Activated naive CD8-positive, alpha-beta T cell treated with anti-CD3 and anti-CD28 coated beads for 36 hours (primary cell): Measurements from ENCODE around the gene URGCP. TPM values are rescaled to one million over a fixed set of nuclear protein-coding genes. Genes with fewer than 3 reads are reported as not detected.
"Not testable (repeated sequence)": the region's sequence is repeated elsewhere in the genome, so short reads cannot be mapped to it uniquely, and the experiment has no call there.

Experiments
- DNase-seq: peaks from one replicate; pipeline ENCODE4 v3.0.0; 2021
- H3K27ac Mint-ChIP-seq: one replicate; pipeline ENCODE4 v1.8.0; 2022; ENCODE audit warnings: mild to moderate bottlenecking, moderate library complexity, mixed read lengths
- H3K27me3 Mint-ChIP-seq: one replicate; pipeline ENCODE4 v1.8.0; 2022; ENCODE audit warnings: mild to moderate bottlenecking, mixed read lengths
- H3K36me3 Mint-ChIP-seq: one replicate; pipeline ENCODE4 v1.8.0; 2021; ENCODE audit warnings: mild to moderate bottlenecking, mixed read lengths
- H3K4me1 Mint-ChIP-seq: one replicate; pipeline ENCODE4 v1.8.0; 2021; ENCODE audit warnings: mixed read lengths
- H3K4me3 Mint-ChIP-seq: one replicate; pipeline ENCODE4 v1.8.0; 2022; ENCODE audit warnings: mild to moderate bottlenecking, moderate library complexity, mixed read lengths
- H3K9me3 Mint-ChIP-seq: one replicate; pipeline ENCODE4 v1.8.0; 2022; ENCODE audit warnings: mixed read lengths
- total RNA-seq, 2 experiments: library from RNA; stranded (reverse); gene quantifications; one replicate each; pipeline ENCODE4 v1.2.3, GENCODE V29; 2021

Gene URGCP
- total RNA-seq, 2 experiments from 2014 or later, result 24.3 to 26.1 TPM

- Mint-ChIP-seq H3K4me3 (no peak overlapping the region), H3K4me1 (peaks cover 15% of the 10 kb centered on the region), H3K9me3 (peaks cover 5% of the 10 kb centered on the region), H3K36me3 (peaks cover 21% of the 10 kb centered on the region), H3K27ac (no peak overlapping the region), H3K27me3 (no peaks in the 10 kb centered on the region)
- DNase-seq, result no peak
These were observed 23.4 kb upstream of the URGCP start for GRCh38 chr7:43929529-43930457.

GRCh38 chr7:43927810-43928209 is 21.4 kb upstream of the URGCP start:
- Mint-ChIP-seq H3K4me1 (peaks cover 20% of the 10 kb centered on the region), H3K36me3 (peaks cover 26% of the 10 kb centered on the region)

GRCh38 chr7:43926798-43927123 is 20.4 kb upstream of the URGCP start:
- Mint-ChIP-seq H3K27me3 (no peaks in the 10 kb centered on the region), H3K4me3 (peak overlapping the region; percentile 90), H3K4me1 (peaks cover 21% of the 10 kb centered on the region), H3K9me3 (peaks cover 7% of the 10 kb centered on the region), H3K36me3 (peaks cover 26% of the 10 kb centered on the region), H3K27ac (peak overlapping the region; percentile 87)
- no peak for DNase-seq

More at GRCh38 chr7:43927810-43928209, 21.4 kb upstream of the URGCP start:
- H3K4me3 Mint-ChIP-seq, result no peak overlapping the region
- no peak overlapping the region for H3K27ac Mint-ChIP-seq
- no peak for DNase-seq
- peaks cover 7% of the 10 kb centered on the region for H3K9me3 Mint-ChIP-seq
- no peaks in the 10 kb centered on the region for H3K27me3 Mint-ChIP-seq

- Mint-ChIP-seq H3K4me3 (peak within 1 kb of the TSS; percentile 90), H3K9me3 (peaks cover 7% of the 10 kb centered on the region), H3K4me1 (peaks cover 21% of the 10 kb centered on the region), H3K27ac (peak within 1 kb of the TSS; percentile 87), H3K36me3 (peaks cover 26% of the 10 kb centered on the region), H3K27me3 (no peaks in the 10 kb centered on the region)
- peak; percentile 91 for DNase-seq
These were observed 19.8 kb upstream of the URGCP start, which contains the start of gene UBE2D4 for GRCh38 chr7:43925984-43926797. TSS of gene UBE2D4 (plus strand) at chr7:43926436. CDS start at chr7:43926533, 97 bp downstream.

- peaks cover 23% of the 10 kb centered on the region for H3K36me3 Mint-ChIP-seq
- H3K27me3 Mint-ChIP-seq, result no peaks in the 10 kb centered on the region
- peaks cover 3% of the 10 kb centered on the region for H3K9me3 Mint-ChIP-seq
- DNase-seq, result no peak
- no peak overlapping the region for H3K4me3 Mint-ChIP-seq
- H3K27ac Mint-ChIP-seq, result no peak overlapping the region
- peaks cover 18% of the 10 kb centered on the region for H3K4me1 Mint-ChIP-seq
These were observed 16.3 kb upstream of the URGCP start for GRCh38 chr7:43922726-43923125.

- H3K9me3 Mint-ChIP-seq, result peaks cover 2% of the 10 kb centered on the region
- no peaks in the 10 kb centered on the region for H3K27me3 Mint-ChIP-seq
- no peak overlapping the region for H3K27ac Mint-ChIP-seq
- peaks cover 12% of the 10 kb centered on the region for H3K4me1 Mint-ChIP-seq
- DNase-seq, result no peak
- peaks cover 21% of the 10 kb centered on the region for H3K36me3 Mint-ChIP-seq
- no peak overlapping the region for H3K4me3 Mint-ChIP-seq
These were observed 15.0 kb upstream of the URGCP start for GRCh38 chr7:43921423-43921822.

GRCh38 chr7:43915907-43916306 is 9.5 kb upstream of the URGCP start:
- H3K4me1 Mint-ChIP-seq, result peaks cover 2% of the 10 kb centered on the region
- no peaks in the 10 kb centered on the region for H3K27me3 Mint-ChIP-seq
- no peak for DNase-seq
- no peaks in the 10 kb centered on the region for H3K9me3 Mint-ChIP-seq
- no peak overlapping the region for H3K4me3 Mint-ChIP-seq
- no peak overlapping the region for H3K27ac Mint-ChIP-seq
- H3K36me3 Mint-ChIP-seq, result peaks cover 12% of the 10 kb centered on the region

- H3K27ac Mint-ChIP-seq, result no peak overlapping the region
- H3K4me1 Mint-ChIP-seq, result peaks cover 2% of the 10 kb centered on the region
- no peaks in the 10 kb centered on the region for H3K27me3 Mint-ChIP-seq
- no peak overlapping the region for H3K4me3 Mint-ChIP-seq
- no peaks in the 10 kb centered on the region for H3K9me3 Mint-ChIP-seq
- DNase-seq, result no peak
- peaks cover 12% of the 10 kb centered on the region for H3K36me3 Mint-ChIP-seq
These were observed 8.4 kb upstream of the URGCP start for GRCh38 chr7:43914795-43915194.

GRCh38 chr7:43905956-43906330 is 453 bp downstream of the URGCP start:
- Mint-ChIP-seq H3K27me3 (no peaks in the 10 kb centered on the region), H3K27ac (peak overlapping the region; percentile 91), H3K36me3 (peaks cover 6% of the 10 kb centered on the region), H3K4me3 (peak overlapping the region; percentile 90), H3K9me3 (no peaks in the 10 kb centered on the region), H3K4me1 (peaks cover 40% of the 10 kb centered on the region)
- DNase-seq, result peak; percentile 34

- peak overlapping the region; percentile 91 for H3K27ac Mint-ChIP-seq
- no peaks in the 10 kb centered on the region for H3K9me3 Mint-ChIP-seq
- peaks cover 40% of the 10 kb centered on the region for H3K4me1 Mint-ChIP-seq
- H3K36me3 Mint-ChIP-seq, result peaks cover 4% of the 10 kb centered on the region
- no peaks in the 10 kb centered on the region for H3K27me3 Mint-ChIP-seq
- peak overlapping the region; percentile 90 for H3K4me3 Mint-ChIP-seq
- no peak for DNase-seq
These were observed 1.0 kb downstream of the URGCP start for GRCh38 chr7:43905209-43905946.

- peaks cover 40% of the 10 kb centered on the region for H3K4me1 Mint-ChIP-seq
- no peak for DNase-seq
- H3K36me3 Mint-ChIP-seq, result peaks cover 4% of the 10 kb centered on the region
- no peaks in the 10 kb centered on the region for H3K27me3 Mint-ChIP-seq
- peak overlapping the region; percentile 90 for H3K4me3 Mint-ChIP-seq
- H3K27ac Mint-ChIP-seq, result no peak overlapping the region
- H3K9me3 Mint-ChIP-seq, result no peaks in the 10 kb centered on the region
These were observed 1.7 kb downstream of the URGCP start for GRCh38 chr7:43904533-43905208.

- no peak for DNase-seq
- Mint-ChIP-seq H3K27me3 (no peaks in the 10 kb centered on the region), H3K4me3 (no peak overlapping the region), H3K27ac (no peak overlapping the region), H3K9me3 (no peaks in the 10 kb centered on the region), H3K36me3 (peaks cover 4% of the 10 kb centered on the region), H3K4me1 (peaks cover 43% of the 10 kb centered on the region)
These were observed 3.8 kb downstream of the URGCP start for GRCh38 chr7:43902542-43903054.

GRCh38 chr7:43898571-43898970 is 7.8 kb downstream of the URGCP start:
- H3K9me3 Mint-ChIP-seq, H3K4me3 Mint-ChIP-seq, DNase-seq, H3K27me3 Mint-ChIP-seq, H3K27ac Mint-ChIP-seq: not testable (repeated sequence)
- Mint-ChIP-seq H3K4me1 (peaks cover 28% of the 10 kb centered on the region), H3K36me3 (peaks cover 18% of the 10 kb centered on the region)

GRCh38 chr7:43895847-43896415 is 10.5 kb downstream of the URGCP start:
- Mint-ChIP-seq H3K9me3 (no peaks in the 10 kb centered on the region), H3K36me3 (peaks cover 16% of the 10 kb centered on the region), H3K27me3 (no peaks in the 10 kb centered on the region), H3K4me1 (peaks cover 27% of the 10 kb centered on the region), H3K4me3 (no peak overlapping the region), H3K27ac (no peak overlapping the region)
- DNase-seq, result no peak
